Stimulated activated memory B cell treated with anti-CD40 and anti-IgM and Interleukin-4, amounts not matched to agents 10 μg/mL and 1 μg/mL and 100 μg/mL, for 72 hours (primary cell): Measurements from ENCODE around the gene PLA2G4F.
"Not testable (repeated sequence)": the region's sequence is repeated elsewhere in the genome, so short reads cannot be mapped to it uniquely, and the experiment has no call there.

Source experiments
- ATAC-seq: fragments of 150-1000 bp; cut with Tn5 transposase; 2 replicates; pipeline ENCODE4 v1.10.0; 2021
- H3K27ac Mint-ChIP-seq: one replicate; pipeline ENCODE4 v1.8.0; 2022; ENCODE audit warnings: mild to moderate bottlenecking, mixed read lengths
- H3K27me3 Mint-ChIP-seq: one replicate; pipeline ENCODE4 v1.8.0; 2022; ENCODE audit warnings: mixed read lengths
- H3K36me3 Mint-ChIP-seq: one replicate; pipeline ENCODE4 v1.8.0; 2022; ENCODE audit warnings: mixed read lengths
- H3K4me1 Mint-ChIP-seq: one replicate; pipeline ENCODE4 v1.8.0; 2022; ENCODE audit warnings: mixed read lengths
- H3K4me3 Mint-ChIP-seq: one replicate; pipeline ENCODE4 v1.8.0; 2022; ENCODE audit warnings: mild to moderate bottlenecking, moderate library complexity, mixed read lengths
- H3K9me3 Mint-ChIP-seq: one replicate; pipeline ENCODE4 v1.8.0; 2022; ENCODE audit warnings: mixed read lengths

PLA2G4F gene

GRCh38 chr15:42091753-42092397 is 64.6 kb downstream of the PLA2G4F start:
- not testable (repeated sequence) for H3K27ac Mint-ChIP-seq, ATAC-seq, H3K36me3 Mint-ChIP-seq, H3K9me3 Mint-ChIP-seq, H3K4me3 Mint-ChIP-seq
- Mint-ChIP-seq H3K4me1 (peaks cover 13% of the 10 kb centered on the region), H3K27me3 (peaks cover 74% of the 10 kb centered on the region)

GRCh38 chr15:42090781-42091180 is 65.7 kb downstream of the PLA2G4F start:
- ATAC-seq, result no peak
- Mint-ChIP-seq H3K36me3 (no peaks in the 10 kb centered on the region), H3K4me3 (no peak overlapping the region), H3K27ac (no peak overlapping the region), H3K4me1 (peaks cover 13% of the 10 kb centered on the region), H3K27me3 (peaks cover 75% of the 10 kb centered on the region), H3K9me3 (no peaks in the 10 kb centered on the region)

DNA sequence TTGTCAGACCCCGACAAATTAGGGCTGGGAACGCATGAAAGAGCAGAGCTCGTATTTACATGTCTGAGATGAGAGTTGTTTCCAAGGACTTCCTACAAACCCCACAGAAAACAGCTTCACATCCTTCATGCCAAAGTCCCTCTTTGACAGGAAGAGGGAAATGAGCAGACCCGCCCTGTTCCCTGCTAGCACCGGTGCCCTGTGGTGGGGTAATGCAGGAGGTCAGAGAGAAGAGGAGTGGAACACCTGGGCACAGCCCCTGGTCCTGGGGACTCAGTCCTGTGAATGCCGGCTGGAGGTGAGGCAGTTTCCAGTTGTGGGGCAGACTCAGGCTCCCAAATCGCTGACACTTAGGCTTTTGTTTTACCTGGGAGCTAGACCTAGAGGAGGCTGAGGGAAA is 66.1 kb downstream of the PLA2G4F start:
- peaks cover 75% of the 10 kb centered on the region for H3K27me3 Mint-ChIP-seq
- peaks cover 13% of the 10 kb centered on the region for H3K4me1 Mint-ChIP-seq
- H3K36me3 Mint-ChIP-seq, result no peaks in the 10 kb centered on the region
- no peaks in the 10 kb centered on the region for H3K9me3 Mint-ChIP-seq
- no peak overlapping the region for H3K27ac Mint-ChIP-seq
- H3K4me3 Mint-ChIP-seq, result no peak overlapping the region
- no peak for ATAC-seq

DNA sequence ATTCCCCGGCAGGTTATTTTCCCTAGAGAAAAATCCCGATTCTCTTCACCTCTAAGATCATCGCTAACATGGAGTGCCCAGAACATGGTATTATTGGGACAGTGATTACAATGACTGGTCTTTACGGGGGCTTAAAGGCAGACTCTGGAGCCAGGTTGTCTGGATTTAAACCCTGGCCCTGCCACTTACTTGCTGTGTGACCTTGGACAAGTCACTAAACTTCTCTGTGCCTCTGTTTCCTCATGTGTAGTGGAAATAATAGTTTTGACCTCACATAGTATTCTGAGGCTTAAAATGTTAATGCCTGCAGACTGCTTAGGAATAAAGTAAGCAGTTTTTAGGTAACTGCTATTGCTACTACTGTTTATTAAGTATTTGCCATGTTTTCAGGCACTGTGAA is 66.5 kb downstream of the PLA2G4F start:
- H3K4me1 Mint-ChIP-seq, result peaks cover 13% of the 10 kb centered on the region

More for the DNA sequence above, 66.5 kb downstream of the PLA2G4F start:
- no peak overlapping the region for H3K27ac Mint-ChIP-seq
- no peaks in the 10 kb centered on the region for H3K36me3 Mint-ChIP-seq
- no peak overlapping the region for H3K4me3 Mint-ChIP-seq
- no peak for ATAC-seq
- H3K27me3 Mint-ChIP-seq, result peaks cover 77% of the 10 kb centered on the region
- H3K9me3 Mint-ChIP-seq, result no peaks in the 10 kb centered on the region
